HCT116 (cell line): Measurements from ENCODE around the gene ADGRA1. TPM values are rescaled to one million over a fixed set of nuclear protein-coding genes. Genes with fewer than 3 reads are reported as not detected.

Source experiments
- ATAC-seq: fragments of 200-7000 bp; cut with Tn5 transposase; 2 replicates; pipeline ENCODE4 v1.9.1; 2020; ENCODE audit warnings: mild to moderate bottlenecking, moderate library complexity
- BruUV-seq: library from RNA; stranded (reverse); fragments of 400-500 nt; replicated peaks from 2 replicates; lab custom pipeline; 2021; lab: Mats Ljungman, UMichigan
- CTCF ChIA-PET: fragments of 300-600 bp; sonication (Branson Sonifier 250); formaldehyde crosslinking; loops from one replicate; lab custom pipeline; 2021; ENCODE audit warnings: antibody characterized with exemption; lab: Charles Lee
- POLR2A ChIA-PET: fragments of 300-600, 350-600 bp; sonication (Branson Sonifier 250); formaldehyde crosslinking; loops from one replicate; lab custom pipeline; 2021; ENCODE audit warnings: antibody characterized with exemption; lab: Charles Lee
- RAD21 ChIA-PET, 2 experiments: fragments of 300-600 bp; sonication (Branson Sonifier 250); formaldehyde crosslinking; loops; one replicate each; lab custom pipeline; 2023; ENCODE audit warnings: low total read pairs in 2 of 2; ENCODE audit not compliant: uncharacterized antibody in 2 of 2, unreplicated experiment in 2 of 2, low non-redundant PET in 1 of 2; lab: Charles Lee
- DNase-seq: peaks from one replicate; pipeline ENCODE4 v3.0.0-alpha.2; 2010; ENCODE audit warnings: low read depth, low spot score
- H2AFZ ChIP-seq: fragments of 200-600 bp; shearing (Covaris generic), sonication (generic); 2 replicates; pipeline ENCODE4 v1.6.1; 2017; ENCODE audit warnings: low read depth, mixed run types, mixed read lengths, antibody characterized with exemption, low read length; ENCODE audit not compliant: poor library complexity, severe bottlenecking
- H3K27ac ChIP-seq: 2 replicates; pipeline ENCODE4 v1.5.1; 2012; ENCODE audit warnings: low read depth, low read length
- H3K27me3 ChIP-seq: fragments of 200-600 bp; sonication (generic); 2 replicates; pipeline ENCODE4 v1.6.1; 2016; ENCODE audit warnings: mixed run types, low read length, mixed read lengths; ENCODE audit not compliant: insufficient read depth
- H3K36me3 ChIP-seq, 2 experiments: fragments of 200-500 bp in 1 of 2; fragments of 200-600 bp in 1 of 2; sonication (Bioruptor generic) in 1 of 2; sonication (generic) in 1 of 2; 2 replicates each; pipeline versions ENCODE4 v1.5.1 to v1.6.1; 2014 to 2016; ENCODE audit warnings: low read length in 2 of 2, inconsistent platforms in 1 of 2, mixed read lengths in 1 of 2, mixed run types in 1 of 2; ENCODE audit not compliant: insufficient read depth in 2 of 2, control insufficient read depth in 1 of 2
- H3K4me1 ChIP-seq, 2 experiments: fragments of 200-600 bp in 1 of 2; sonication (generic) in 1 of 2; 2 replicates each; pipeline versions ENCODE4 v1.5.1 to v1.6.1; 2012 to 2017; ENCODE audit warnings: low read length in 2 of 2, inconsistent platforms in 1 of 2, mild to moderate bottlenecking in 1 of 2, mixed read lengths in 1 of 2, mixed run types in 1 of 2, moderate library complexity in 1 of 2; ENCODE audit not compliant: insufficient read depth in 2 of 2, control insufficient read depth in 1 of 2
- H3K4me2 ChIP-seq: fragments of 200-600 bp; sonication (generic); 2 replicates; pipeline ENCODE4 v1.6.1; 2017; ENCODE audit warnings: mixed run types, low read length, mixed read lengths
- H3K4me3 ChIP-seq, 2 experiments: fragments of 200-600 bp in 1 of 2; sonication (generic) in 1 of 2; replicated peaks in 1 of 2; 2 replicates each; pipeline ENCODE4 v1.5.1; 2011 to 2016; ENCODE audit warnings: low read length in 2 of 2, control low read depth in 1 of 2, low read depth in 1 of 2, mild to moderate bottlenecking in 1 of 2, mixed read lengths in 1 of 2, mixed run types in 1 of 2
- H3K79me2 ChIP-seq: fragments of 200-600 bp; sonication (generic); 2 replicates; pipeline ENCODE4 v1.6.1; 2017; ENCODE audit warnings: mild to moderate bottlenecking, mixed run types, low read length, moderate library complexity, mixed read lengths; ENCODE audit not compliant: insufficient read depth
- H3K9ac ChIP-seq: fragments of 200-600 bp; sonication (generic); 2 replicates; pipeline ENCODE4 v1.6.1; 2016; ENCODE audit warnings: low read length, mixed read lengths
- H3K9me2 ChIP-seq: fragments of 200-600 bp; sonication (generic), shearing (Covaris generic); 2 replicates; pipeline ENCODE4 v1.6.1; 2017; ENCODE audit warnings: mixed run types, mild to moderate bottlenecking, moderate library complexity; ENCODE audit not compliant: insufficient read depth
- H3K9me3 ChIP-seq, 2 experiments: fragments of 200-500 bp in 1 of 2; fragments of 200-600 bp in 1 of 2; sonication (Bioruptor generic) in 1 of 2; sonication (generic) in 1 of 2; 2 replicates each; pipeline ENCODE4 v1.6.1; 2014 to 2017; ENCODE audit warnings: low read length in 2 of 2, mixed read lengths in 2 of 2, inconsistent platforms in 1 of 2, low read depth in 1 of 2, mild to moderate bottlenecking in 1 of 2, mixed run types in 1 of 2, moderate library complexity in 1 of 2; ENCODE audit not compliant: control insufficient read depth in 1 of 2, insufficient read depth in 1 of 2
- H4K20me1 ChIP-seq: fragments of 200-600 bp; sonication (generic), shearing (Covaris generic); 2 replicates; pipeline ENCODE4 v1.6.1; 2017; ENCODE audit warnings: mixed run types, mild to moderate bottlenecking, moderate library complexity; ENCODE audit not compliant: insufficient read depth
- CEBPB ChIP-seq: IDR thresholded peaks from 2 replicates; pipeline ENCODE4 v1.6.1; 2012; ENCODE audit warnings: low read depth
- CTCF ChIP-seq, 3 experiments: fragments of 200-600 bp in 1 of 3; sonication (generic) in 1 of 3; IDR thresholded peaks in 2 of 3; conservative IDR thresholded peaks in 1 of 3; 2 replicates each; pipeline ENCODE4 v1.5.1; 2012 to 2017; ENCODE audit warnings: low read depth in 2 of 3, low read length in 2 of 3, antibody characterized with exemption in 1 of 3, borderline replicate concordance in 1 of 3, control low read depth in 1 of 3, mild to moderate bottlenecking in 1 of 3, mixed read lengths in 1 of 3, mixed run types in 1 of 3, moderate library complexity in 1 of 3; ENCODE audit not compliant: insufficient read depth in 1 of 3
- EZH2phosphoT487 ChIP-seq: fragments of 200-600 bp; IDR thresholded peaks from 2 replicates; pipeline ENCODE4 v1.6.1; 2018; ENCODE audit warnings: antibody characterized with exemption, borderline replicate concordance
- JUND ChIP-seq: IDR thresholded peaks from 2 replicates; pipeline ENCODE4 v1.6.1; 2012
- MAX ChIP-seq: IDR thresholded peaks from 2 replicates; pipeline ENCODE4 v1.6.1; 2012
- POLR2AphosphoS5 ChIP-seq: IDR thresholded peaks from 2 replicates; pipeline ENCODE4 v1.6.1; 2011; ENCODE audit warnings: mild to moderate bottlenecking, low read depth, low read length, moderate library complexity
- REST ChIP-seq: IDR thresholded peaks from 2 replicates; pipeline ENCODE4 v1.6.1; 2012; ENCODE audit warnings: low read depth
- SP1 ChIP-seq: IDR thresholded peaks from 2 replicates; pipeline ENCODE4 v1.6.1; 2012; ENCODE audit warnings: low read depth
- TCF7L2 ChIP-seq: IDR thresholded peaks from 2 replicates; pipeline ENCODE4 v1.7.0; 2011; ENCODE audit warnings: borderline replicate concordance, inconsistent platforms; ENCODE audit not compliant: insufficient read depth, insufficient read length; ENCODE audit errors: extremely low read depth
- ZBTB33 ChIP-seq: IDR thresholded peaks from 2 replicates; pipeline ENCODE4 v1.6.1; 2011; ENCODE audit warnings: mild to moderate bottlenecking, low read length, moderate library complexity; ENCODE audit not compliant: insufficient replicate concordance; ENCODE audit errors: extremely low read depth
- ZFX ChIP-seq: fragments of 450-650 bp; IDR thresholded peaks from 2 replicates; pipeline ENCODE4 v1.6.1; 2017
- ZNF274 ChIP-seq: fragments of 200-500 bp; sonication (Bioruptor generic); IDR thresholded peaks from 2 replicates; pipeline ENCODE4 v1.6.1; 2014; ENCODE audit warnings: mild to moderate bottlenecking, low read depth, low read length, inconsistent platforms
- intact Hi-C: fragments of 100-400 bp; cut with micrococcal nuclease; formaldehyde crosslinking; loops from 2 replicates; pipeline ENCODE4 v1.10.0; 2022
- total RNA-seq: library from RNA; stranded (reverse); gene quantifications from one replicate; pipeline ENCODE4 v1.2.1, GENCODE V29; 2021; ENCODE audit not compliant: unreplicated experiment

The ADGRA1 gene
- total RNA-seq, 1 experiment from 2014 or later = not detected

GRCh38 chr10:133128126-133129070 lies 40.7 kb downstream of the ADGRA1 start:
- CTCF ChIA-PET = no interaction called here
- no TSS peak for BruUV-seq
- H3K27ac ChIP-seq = no peak overlapping the region

More at GRCh38 chr10:133128126-133129070, 40.7 kb downstream of the ADGRA1 start:
- no peaks in the 10 kb centered on the region for H3K27me3 ChIP-seq
- H3K4me2 ChIP-seq = no peak overlapping the region
- no peaks in the 10 kb centered on the region for H4K20me1 ChIP-seq
- no peak for TF ChIP-seq SP1
- no peak for TF ChIP-seq ZBTB33
- no peak for TF ChIP-seq EZH2phosphoT487
- TF ChIP-seq TCF7L2 = no peak
- TF ChIP-seq REST = no peak
- no peak for TF ChIP-seq CEBPB
- no peak for TF ChIP-seq CTCF (IDR thresholded peaks at IDR 0.05 in 2 of 3, conservative IDR thresholded peaks at IDR 0.05 in 1 of 3; ENCODE audit: borderline replicate concordance in 1 of 3, insufficient read depth in 1 of 3, low read depth in 2 of 3, low read length in 2 of 3)
- TF ChIP-seq MAX = no peak
- no peak for TF ChIP-seq POLR2AphosphoS5
- no peak for TF ChIP-seq ZFX
- TF ChIP-seq ZNF274 = no peak
- no peak for TF ChIP-seq JUND
- RAD21 ChIA-PET = no interaction called here
- no peak overlapping the region for H3K9ac ChIP-seq
- no peak for ATAC-seq
- no peaks in the 10 kb centered on the region for H3K36me3 ChIP-seq
- no peak overlapping the region for H2AFZ ChIP-seq
- peaks cover 0 to 4% of the 10 kb centered on the region in 2 experiments; a peak in 2 of 4 replicates for H3K4me1 ChIP-seq
- H3K9me3 ChIP-seq = no peaks in the 10 kb centered on the region
- no peaks in the 10 kb centered on the region for H3K79me2 ChIP-seq
- POLR2A ChIA-PET = no interaction called here
- no peaks in the 10 kb centered on the region for H3K9me2 ChIP-seq
- no peak overlapping the region for H3K4me3 ChIP-seq
- intact Hi-C loops = no loop called here
- no peak for DNase-seq
